ENCODE data around the gene HHIPL1.

DNA sequence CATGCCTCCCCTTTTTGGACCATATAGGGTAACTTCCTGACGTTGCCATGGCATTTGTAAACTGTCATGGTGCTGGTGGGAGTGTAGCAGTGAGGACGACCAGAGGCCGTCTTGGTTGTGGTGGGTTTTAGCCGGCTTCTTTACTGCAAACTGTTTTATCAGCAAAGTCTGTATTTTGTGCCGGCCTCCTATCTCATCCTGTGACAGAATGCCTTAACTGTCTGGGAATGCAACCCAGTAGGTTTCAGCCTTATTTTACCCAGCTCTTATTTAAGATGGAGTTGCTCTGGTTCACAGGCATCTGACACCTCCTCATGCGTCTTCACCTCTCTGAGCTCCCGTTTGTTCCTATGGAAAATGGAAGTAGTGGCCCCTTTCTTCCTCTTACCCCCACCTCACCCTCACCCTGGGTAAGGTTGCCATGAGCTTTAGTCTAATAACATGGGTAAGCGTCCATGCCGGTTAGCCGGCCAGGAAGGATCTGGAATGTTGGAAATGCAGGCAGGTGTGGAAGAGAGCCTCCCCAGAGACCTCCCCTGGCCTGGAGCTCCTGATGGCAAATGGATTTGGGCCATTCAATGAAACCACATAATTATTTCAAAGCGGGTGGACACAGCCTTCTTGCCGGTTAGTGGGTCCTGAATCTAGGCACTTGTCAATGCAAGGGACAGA, 18.6 kb downstream of the HHIPL1 start:
- TF ChIP-seq, protein P1, sequence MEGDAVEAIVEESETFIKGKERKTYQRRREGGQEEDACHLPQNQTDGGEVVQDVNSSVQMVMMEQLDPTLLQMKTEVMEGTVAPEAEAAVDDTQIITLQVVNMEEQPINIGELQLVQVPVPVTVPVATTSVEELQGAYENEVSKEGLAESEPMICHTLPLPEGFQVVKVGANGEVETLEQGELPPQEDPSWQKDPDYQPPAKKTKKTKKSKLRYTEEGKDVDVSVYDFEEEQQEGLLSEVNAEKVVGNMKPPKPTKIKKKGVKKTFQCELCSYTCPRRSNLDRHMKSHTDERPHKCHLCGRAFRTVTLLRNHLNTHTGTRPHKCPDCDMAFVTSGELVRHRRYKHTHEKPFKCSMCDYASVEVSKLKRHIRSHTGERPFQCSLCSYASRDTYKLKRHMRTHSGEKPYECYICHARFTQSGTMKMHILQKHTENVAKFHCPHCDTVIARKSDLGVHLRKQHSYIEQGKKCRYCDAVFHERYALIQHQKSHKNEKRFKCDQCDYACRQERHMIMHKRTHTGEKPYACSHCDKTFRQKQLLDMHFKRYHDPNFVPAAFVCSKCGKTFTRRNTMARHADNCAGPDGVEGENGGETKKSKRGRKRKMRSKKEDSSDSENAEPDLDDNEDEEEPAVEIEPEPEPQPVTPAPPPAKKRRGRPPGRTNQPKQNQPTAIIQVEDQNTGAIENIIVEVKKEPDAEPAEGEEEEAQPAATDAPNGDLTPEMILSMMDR (IDR thresholded peaks at IDR 0.05; ENCODE audit: borderline replicate concordance, extremely low read depth, low read length, poor library complexity, severe bottlenecking), result no peak
- TF ChIP-seq EZH2 (IDR thresholded peaks at IDR 0.05; ENCODE audit: borderline replicate concordance, low read depth, low read length, severe bottlenecking), result no peak
